Cardiac fibroblast (primary cell): ENCODE measurements around the gene EID2B.

ENCODE experiments used
- DNase-seq, 2 donors: peaks; one replicate each; pipeline versions ENCODE4 v3.0.0 to v3.0.0-alpha.2; 2010; ENCODE audit warnings: low read depth in 2 of 2
- H3K4me3 ChIP-seq, 2 donors: replicated peaks in 1 of 2; 1 replicate in 1 of 2; 2 replicates in 1 of 2; pipeline ENCODE4 v1.5.1; 2011; ENCODE audit warnings: low read depth in 2 of 2, low read length in 2 of 2, mild to moderate bottlenecking in 2 of 2, moderate library complexity in 1 of 2
- TF ChIP-seq, protein P1 (sequence below): IDR thresholded peaks from one replicate; pipeline ENCODE4 v1.5.1; 2011; ENCODE audit warnings: low read depth, mild to moderate bottlenecking, low read length, inconsistent platforms

EID2B gene

DNA sequence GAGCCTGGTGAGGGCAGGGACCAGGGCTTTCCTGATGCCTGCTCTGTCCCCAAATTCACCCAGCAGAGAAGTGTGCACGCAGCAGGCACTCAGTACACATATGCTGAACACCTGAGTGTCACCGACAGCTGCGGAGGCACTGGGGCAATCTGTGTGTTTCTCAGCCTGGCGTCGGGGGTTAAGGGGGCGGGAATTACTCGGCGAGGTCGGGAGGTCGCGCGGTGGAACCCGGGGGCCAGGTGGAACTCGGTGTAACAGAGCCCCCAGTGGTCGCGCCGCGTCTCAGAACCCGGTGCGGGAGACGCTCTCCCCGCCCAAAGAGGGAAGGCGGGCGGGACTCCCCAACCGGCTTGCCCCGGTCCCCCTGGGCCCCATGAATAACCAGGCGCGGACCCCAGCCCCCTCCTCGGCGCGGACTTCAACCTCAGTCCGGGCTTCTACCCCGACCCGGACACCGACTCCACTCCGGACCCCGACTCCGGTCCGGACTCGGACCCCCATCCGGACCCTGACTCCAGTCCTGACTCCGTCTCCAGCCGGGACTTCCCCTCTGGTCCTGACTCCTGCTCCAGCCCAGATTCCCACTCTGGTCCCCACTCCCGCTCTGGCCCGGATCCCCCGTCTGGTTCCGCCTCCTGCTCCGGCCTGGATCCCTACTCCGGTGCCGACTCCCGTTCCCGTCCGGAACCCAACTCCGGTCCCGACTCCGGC lies 17.7 kb downstream of the EID2B start, which contains the start of gene SELENOV:
Gene SELENOV (plus strand): TSS at position 300 of the 711 bp plus-strand sequence. CDS start 74 bp downstream, at position 374.
- H3K4me3 ChIP-seq, result peak within 1 kb of the TSS in 1 of 2 donors; percentile 26
- TF ChIP-seq, protein P1, sequence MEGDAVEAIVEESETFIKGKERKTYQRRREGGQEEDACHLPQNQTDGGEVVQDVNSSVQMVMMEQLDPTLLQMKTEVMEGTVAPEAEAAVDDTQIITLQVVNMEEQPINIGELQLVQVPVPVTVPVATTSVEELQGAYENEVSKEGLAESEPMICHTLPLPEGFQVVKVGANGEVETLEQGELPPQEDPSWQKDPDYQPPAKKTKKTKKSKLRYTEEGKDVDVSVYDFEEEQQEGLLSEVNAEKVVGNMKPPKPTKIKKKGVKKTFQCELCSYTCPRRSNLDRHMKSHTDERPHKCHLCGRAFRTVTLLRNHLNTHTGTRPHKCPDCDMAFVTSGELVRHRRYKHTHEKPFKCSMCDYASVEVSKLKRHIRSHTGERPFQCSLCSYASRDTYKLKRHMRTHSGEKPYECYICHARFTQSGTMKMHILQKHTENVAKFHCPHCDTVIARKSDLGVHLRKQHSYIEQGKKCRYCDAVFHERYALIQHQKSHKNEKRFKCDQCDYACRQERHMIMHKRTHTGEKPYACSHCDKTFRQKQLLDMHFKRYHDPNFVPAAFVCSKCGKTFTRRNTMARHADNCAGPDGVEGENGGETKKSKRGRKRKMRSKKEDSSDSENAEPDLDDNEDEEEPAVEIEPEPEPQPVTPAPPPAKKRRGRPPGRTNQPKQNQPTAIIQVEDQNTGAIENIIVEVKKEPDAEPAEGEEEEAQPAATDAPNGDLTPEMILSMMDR, result no peak
- peak in 1 of 2 donors; percentile 5 for DNase-seq

DNA sequence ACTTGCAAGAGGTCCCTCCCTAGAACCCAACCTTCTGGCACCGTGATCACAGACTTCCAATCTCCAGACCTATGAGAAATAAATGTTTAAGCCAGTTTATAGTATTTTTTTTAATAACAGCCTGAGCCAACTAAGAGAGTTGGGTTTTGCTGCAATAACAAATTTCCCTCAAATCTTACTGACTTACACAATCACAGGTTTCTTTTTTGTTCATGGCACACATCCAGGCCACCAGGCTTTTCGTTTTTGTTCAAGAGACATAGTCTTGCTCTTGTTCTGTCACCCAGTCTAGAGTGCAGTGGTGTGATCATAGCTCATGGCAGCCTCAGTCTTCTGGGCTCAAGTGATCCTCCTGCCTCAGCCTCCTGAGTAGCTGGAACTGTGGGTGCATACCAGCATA lies 19.7 kb downstream of the EID2B start:
- H3K4me3 ChIP-seq, result no peak overlapping the region
- DNase-seq, result no peak
- TF ChIP-seq, protein P1, result no peak

DNA sequence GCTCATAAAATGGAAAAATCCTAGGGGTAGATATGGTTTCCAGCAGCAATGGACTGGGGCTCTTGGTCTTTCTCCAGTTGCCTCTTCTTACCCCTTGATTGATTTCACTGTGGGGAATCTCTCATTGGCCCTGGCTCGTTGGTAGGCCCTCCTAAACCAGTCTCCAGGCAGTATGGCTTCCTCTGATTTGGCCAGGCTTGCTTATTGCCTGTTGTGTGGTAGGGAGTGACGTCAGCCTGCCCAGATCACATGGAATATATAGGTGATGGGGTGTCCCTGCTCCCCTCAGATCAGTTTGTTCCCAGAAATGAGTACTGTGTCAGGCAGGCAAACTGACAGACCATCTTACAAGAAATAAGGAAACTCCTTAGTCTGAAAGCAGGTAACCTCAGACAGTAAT lies 23.4 kb downstream of the EID2B start:
- DNase-seq, result no peak
- no peak overlapping the region for H3K4me3 ChIP-seq
- TF ChIP-seq, protein P1, result no peak

DNA sequence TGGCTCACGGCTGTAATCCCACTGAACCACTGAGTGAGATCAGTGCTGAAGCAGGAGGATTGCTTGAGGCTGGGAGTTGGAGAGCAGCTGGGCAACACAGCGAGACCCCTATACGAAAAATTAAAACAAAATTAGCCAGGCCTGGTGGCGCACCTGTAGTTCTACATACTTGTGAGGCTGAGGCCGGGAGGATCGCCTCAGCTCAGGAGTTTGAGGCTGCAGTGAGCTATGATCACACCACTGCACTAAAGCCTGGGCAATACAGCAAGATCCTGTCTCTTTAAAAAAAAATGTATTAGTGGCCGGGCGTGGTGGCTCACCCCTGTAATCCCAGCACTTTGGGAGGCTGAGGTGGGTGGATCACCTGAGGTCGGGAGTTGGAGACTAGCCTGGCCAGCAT lies 24.0 kb downstream of the EID2B start:
- no peak for DNase-seq
- TF ChIP-seq, protein P1, result no peak
- H3K4me3 ChIP-seq, result no peak overlapping the region

DNA sequence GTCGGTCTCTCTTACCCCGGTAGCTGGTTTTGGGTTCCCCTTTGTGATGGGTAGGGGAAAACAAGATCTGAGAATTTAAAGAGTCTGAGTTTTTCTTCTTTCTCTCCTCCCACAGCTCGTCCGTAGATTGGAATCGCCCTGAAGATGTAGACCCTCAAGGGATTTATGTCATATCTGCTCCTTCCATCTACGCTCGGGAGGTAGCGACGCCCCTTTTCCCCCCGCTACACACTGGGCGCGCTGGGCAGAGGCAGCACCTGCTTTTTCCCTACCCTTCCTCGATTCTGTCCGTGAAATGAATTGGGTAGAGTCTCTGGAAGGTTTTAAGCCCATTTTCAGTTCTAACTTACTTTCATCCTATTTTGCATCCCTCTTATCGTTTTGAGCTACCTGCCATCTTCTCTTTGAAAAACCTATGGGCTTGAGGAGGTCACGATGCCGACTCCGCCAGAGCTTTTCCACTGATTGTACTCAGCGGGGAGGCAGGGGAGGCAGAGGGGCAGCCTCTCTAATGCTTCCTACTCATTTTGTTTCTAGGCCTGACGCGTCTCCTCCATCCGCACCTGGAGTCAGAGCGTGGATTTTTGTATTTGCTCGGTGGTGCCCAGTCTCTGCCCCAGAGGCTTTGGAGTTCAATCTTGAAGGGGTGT lies 24.8 kb downstream of the EID2B start:
- peak overlapping the region; percentile 42 to 51 for H3K4me3 ChIP-seq
- TF ChIP-seq, protein P1, result no peak
- no peak for DNase-seq

DNA sequence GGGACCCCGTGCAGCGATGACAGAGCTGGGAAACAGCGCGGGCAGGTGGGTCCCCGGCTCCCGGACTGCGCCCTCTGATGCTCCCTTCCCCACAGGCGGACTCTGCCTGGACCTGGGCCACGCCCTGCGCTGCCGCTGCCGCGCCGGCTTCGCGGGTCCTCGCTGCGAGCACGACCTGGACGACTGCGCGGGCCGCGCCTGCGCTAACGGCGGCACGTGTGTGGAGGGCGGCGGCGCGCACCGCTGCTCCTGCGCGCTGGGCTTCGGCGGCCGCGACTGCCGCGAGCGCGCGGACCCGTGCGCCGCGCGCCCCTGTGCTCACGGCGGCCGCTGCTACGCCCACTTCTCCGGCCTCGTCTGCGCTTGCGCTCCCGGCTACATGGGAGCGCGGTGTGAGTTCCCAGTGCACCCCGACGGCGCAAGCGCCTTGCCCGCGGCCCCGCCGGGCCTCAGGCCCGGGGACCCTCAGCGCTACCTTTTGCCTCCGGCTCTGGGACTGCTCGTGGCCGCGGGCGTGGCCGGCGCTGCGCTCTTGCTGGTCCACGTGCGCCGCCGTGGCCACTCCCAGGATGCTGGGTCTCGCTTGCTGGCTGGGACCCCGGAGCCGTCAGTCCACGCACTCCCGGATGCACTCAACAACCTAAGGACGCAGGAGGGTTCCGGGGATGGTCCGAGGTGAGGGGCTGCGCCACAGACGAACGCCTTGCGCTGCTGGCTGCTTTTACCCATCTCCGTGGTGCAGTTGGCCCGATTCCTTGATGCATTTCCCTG lies 25.5 kb downstream of the EID2B start:
- H3K4me3 ChIP-seq, result peak overlapping the region; percentile 42 to 51
- TF ChIP-seq, protein P1, result no peak
- peak; percentile 60 to 71 for DNase-seq
